K562 (cell line): Measurements from ENCODE around the gene SEMA3G.

ENCODE experiments used
- ELF4 ChIP-seq: fragments of 450-650 bp; formaldehyde crosslinking; IDR thresholded peaks from 2 replicates; pipeline ENCODE4 v1.4.0; 2022; ENCODE audit warnings: missing genetic modification characterization
- HEY1 ChIP-seq: fragments of 250-450 bp; sonication (Bioruptor Pico); IDR thresholded peaks from 2 replicates; pipeline ENCODE4 v1.5.0; 2020; ENCODE audit warnings: mild to moderate bottlenecking, moderate library complexity, borderline replicate concordance
- MEF2D ChIP-seq: conservative IDR thresholded peaks from 2 replicates; pipeline ENCODE4 v1.6.1; 2016; ENCODE audit warnings: low read depth, missing genetic modification characterization, missing compliant biosample characterization
- TF ChIP-seq, protein P1 (sequence below): sonication (generic); formaldehyde crosslinking; IDR thresholded peaks from 2 replicates; pipeline ENCODE4 v1.8.1; 2022; ENCODE audit warnings: missing genetic modification reagents

DNA sequence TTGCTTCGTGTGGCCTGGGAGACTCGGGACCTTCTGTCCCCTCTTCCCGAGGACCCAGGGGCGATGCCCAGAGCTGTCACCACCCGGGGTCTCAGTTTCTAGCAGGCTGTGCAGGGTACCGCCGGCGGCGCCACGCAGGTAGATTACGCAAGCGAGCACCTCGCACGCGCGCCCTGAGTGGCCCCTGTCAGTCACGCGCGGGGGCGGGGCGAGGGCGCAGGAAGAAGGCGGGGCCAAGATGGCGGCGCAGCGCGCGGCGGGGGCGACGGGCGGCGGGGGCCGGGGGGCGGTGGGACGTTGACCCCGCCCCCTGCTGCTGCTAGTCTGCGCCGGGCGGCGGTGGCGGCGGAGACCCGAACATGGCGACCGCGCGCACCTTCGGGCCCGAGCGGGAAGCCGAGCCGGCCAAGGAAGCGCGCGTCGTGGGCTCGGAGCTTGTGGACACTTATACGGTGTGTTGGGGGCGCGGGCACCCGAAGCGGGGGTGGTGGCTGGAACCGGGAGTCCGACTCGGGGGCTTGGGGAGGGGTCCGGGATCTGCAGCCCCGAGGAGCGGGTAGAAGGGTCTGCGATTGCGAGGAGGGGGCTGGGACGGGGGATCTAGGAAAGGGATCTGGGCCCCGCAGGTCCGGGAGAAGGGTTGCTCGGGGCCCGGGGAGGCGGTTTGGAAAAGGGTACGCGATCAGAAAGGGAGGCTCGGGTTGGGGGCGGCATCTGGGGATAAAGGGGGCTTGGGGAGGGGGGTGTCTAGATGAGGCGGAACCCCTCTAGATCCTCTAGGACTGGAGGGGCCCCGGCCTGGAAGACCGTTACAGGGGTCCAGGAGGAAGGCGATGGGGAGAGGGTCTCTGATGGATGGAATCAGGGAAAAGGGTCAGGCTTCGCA is 10.6 kb upstream of the SEMA3G start, which contains the start of gene NISCH:
- TF ChIP-seq MEF2D (tag) (no peak), ELF4 (CRISPR knock-in tag) (no peak), HEY1 (CRISPR knock-in tag) (no peak)
- TF ChIP-seq, protein P1, sequence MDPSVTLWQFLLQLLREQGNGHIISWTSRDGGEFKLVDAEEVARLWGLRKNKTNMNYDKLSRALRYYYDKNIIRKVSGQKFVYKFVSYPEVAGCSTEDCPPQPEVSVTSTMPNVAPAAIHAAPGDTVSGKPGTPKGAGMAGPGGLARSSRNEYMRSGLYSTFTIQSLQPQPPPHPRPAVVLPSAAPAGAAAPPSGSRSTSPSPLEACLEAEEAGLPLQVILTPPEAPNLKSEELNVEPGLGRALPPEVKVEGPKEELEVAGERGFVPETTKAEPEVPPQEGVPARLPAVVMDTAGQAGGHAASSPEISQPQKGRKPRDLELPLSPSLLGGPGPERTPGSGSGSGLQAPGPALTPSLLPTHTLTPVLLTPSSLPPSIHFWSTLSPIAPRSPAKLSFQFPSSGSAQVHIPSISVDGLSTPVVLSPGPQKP (CRISPR knock-in tag): no peak
